VCaP (cell line): Measurements from ENCODE around the gene CXCL3.

Experiments used
- H3K27ac ChIP-seq: fragments of 450-650 bp; 2 replicates; pipeline ENCODE4 v1.5.1; 2017
- CTCF ChIP-seq: fragments of 450-650 bp; conservative IDR thresholded peaks from 2 replicates; pipeline ENCODE4 v1.5.1; 2017; ENCODE audit warnings: mild to moderate bottlenecking, moderate library complexity

The CXCL3 gene

DNA sequence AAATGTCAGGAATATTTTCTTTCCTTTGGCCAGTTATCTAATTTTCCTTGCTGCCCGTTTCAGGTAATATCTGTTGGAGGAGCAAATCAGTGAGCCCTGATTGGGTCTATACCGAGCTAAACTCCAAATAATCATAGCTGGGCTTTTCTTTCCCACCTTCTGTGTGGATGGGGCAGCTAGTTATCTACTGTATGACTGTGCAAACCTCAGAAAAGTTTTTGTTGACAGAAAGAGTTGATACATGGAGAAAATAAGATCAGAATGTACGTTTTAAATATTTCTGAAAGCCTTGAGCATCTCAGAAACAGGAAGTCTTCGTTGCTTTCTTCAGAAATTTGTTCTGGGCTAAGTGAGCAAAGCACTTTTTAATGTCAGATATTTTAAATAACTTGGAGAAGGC lies 33.8 kb downstream of the CXCL3 start:
- H3K27ac ChIP-seq, result no peak overlapping the region
- TF ChIP-seq CTCF, result no peak

DNA sequence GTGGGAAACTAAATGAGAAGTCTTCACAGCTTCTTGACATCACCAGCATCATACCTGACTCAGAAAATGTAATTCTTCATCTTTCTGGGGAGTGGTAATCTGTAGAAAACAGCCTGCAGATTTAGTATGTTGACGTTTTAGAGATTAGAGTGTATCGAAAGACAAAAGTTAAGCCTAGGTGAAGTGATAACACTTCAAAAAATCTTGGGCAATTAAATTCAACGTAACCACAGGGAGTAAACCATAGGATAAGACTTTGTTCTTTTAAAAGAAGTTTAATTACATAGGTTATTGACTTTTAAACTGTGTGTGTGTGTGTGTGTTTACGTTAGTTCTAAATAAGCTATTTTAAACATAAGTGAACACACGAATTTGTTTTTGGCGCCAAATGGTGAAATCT lies 38.2 kb downstream of the CXCL3 start:
- H3K27ac ChIP-seq, result no peak overlapping the region
- TF ChIP-seq CTCF, result no peak

GRCh38 chr4:73998040-73999011 lies 40.2 kb downstream of the CXCL3 start, which contains the start of gene CXCL5:
Gene CXCL5, minus strand, starts transcription at chr4:73998677. Its CDS starts 96 bp downstream, at chr4:73998581.
- H3K27ac ChIP-seq, result peak within 1 kb of the TSS; percentile 18; the same call in 1 of the 2 replicates
- no peak for TF ChIP-seq CTCF

DNA sequence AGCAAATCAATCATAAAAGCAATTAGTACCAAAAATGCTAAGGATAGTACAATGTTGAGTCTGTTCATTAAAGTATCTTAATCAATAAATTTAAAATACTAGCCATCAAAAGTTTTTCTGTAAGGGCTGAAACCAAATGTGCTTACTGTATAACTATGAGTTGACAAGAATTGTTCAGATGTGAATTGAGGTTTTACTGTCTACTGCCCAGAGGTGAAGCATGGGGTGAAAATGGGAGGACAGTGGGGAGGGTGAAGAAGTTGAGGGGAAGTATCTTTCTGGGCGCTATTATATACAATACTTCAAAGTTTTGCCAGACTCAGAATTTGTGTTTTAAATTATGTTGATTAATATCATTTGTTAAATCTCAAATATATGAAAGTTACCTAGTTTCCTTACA lies 46.4 kb downstream of the CXCL3 start:
- no peak overlapping the region for H3K27ac ChIP-seq
- no peak for TF ChIP-seq CTCF

DNA sequence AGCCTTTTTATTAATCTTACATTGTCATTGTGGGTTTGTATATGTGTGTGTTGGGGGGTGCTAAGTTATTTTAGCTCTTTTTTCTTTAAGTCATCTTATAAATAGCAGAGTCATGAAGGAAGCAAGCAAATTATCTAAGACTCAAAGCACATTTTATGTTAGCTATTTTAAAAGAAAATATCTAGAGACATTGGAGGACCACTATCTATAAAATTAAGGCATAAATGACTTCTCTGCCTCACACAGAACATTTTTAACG lies 46.8 kb downstream of the CXCL3 start:
- no peak for TF ChIP-seq CTCF
- H3K27ac ChIP-seq, result no peak overlapping the region

- TF ChIP-seq CTCF, result no peak
- no peak overlapping the region for H3K27ac ChIP-seq
Measured at GRCh38 chr4:73990988-73991741, 47.3 kb downstream of the CXCL3 start.

GRCh38 chr4:73989928-73990327 lies 48.6 kb downstream of the CXCL3 start:
- TF ChIP-seq CTCF, result no peak
- no peak overlapping the region for H3K27ac ChIP-seq
